Keratinocyte (primary cell): ENCODE measurements around the gene CPEB4.

Experiments
- CTCF ChIP-seq, 3 experiments: IDR thresholded peaks in 1 of 3; conservative IDR thresholded peaks in 1 of 3; optimal IDR thresholded peaks in 1 of 3; 2 replicates in 2 of 3; 3 replicates in 1 of 3; pipeline versions ENCODE3 to v1.5.1; 2011; ENCODE audit warnings: low read length in 3 of 3, mild to moderate bottlenecking in 3 of 3, moderate library complexity in 2 of 3, control low read depth in 1 of 3, inconsistent platforms in 1 of 3; ENCODE audit not compliant: insufficient read depth in 2 of 3; ENCODE audit errors: extremely low read depth in 1 of 3
- EZH2 ChIP-seq: IDR thresholded peaks from one replicate; pipeline ENCODE4 v1.6.1; 2012; ENCODE audit warnings: inconsistent platforms, mild to moderate bottlenecking, low read length, moderate library complexity

- TF ChIP-seq CTCF (optimal IDR thresholded peaks at IDR 0.05 in 1 of 3, IDR thresholded peaks at IDR 0.05 in 1 of 3, conservative IDR thresholded peaks at IDR 0.05 in 1 of 3; ENCODE audit: extremely low read depth in 1 of 3, insufficient read depth in 2 of 3, low read length in 3 of 3) (no peak), EZH2 (no peak)
These were observed 6.2 kb upstream of the CPEB4 start for GRCh38 chr5:173881811-173882575.
